Measurements from ENCODE around the gene PROSER3.

The PROSER3 gene

GRCh38 chr19:35777086-35777841 lies 19.3 kb downstream of the PROSER3 start:
- no peak for DNase-seq (ENCODE audit: low read depth)

GRCh38 chr19:35777961-35778360 lies 20.0 kb downstream of the PROSER3 start:
- no peak for DNase-seq (ENCODE audit: low read depth)

- no peak for DNase-seq (ENCODE audit: low read depth)
Observed at GRCh38 chr19:35779033-35779432, 21.1 kb downstream of the PROSER3 start.

- no peak for DNase-seq (ENCODE audit: low read depth)
Observed at GRCh38 chr19:35780058-35780457, 22.1 kb downstream of the PROSER3 start.

GRCh38 chr19:35780717-35781116 lies 22.7 kb downstream of the PROSER3 start:
- DNase-seq (ENCODE audit: low read depth), result no peak

- no peak for DNase-seq (ENCODE audit: low read depth)
Observed at GRCh38 chr19:35781650-35782049, 23.7 kb downstream of the PROSER3 start.

- DNase-seq (ENCODE audit: low read depth), result no peak
Observed at GRCh38 chr19:35782589-35782988, 24.6 kb downstream of the PROSER3 start.

GRCh38 chr19:35783469-35784434 lies 25.8 kb downstream of the PROSER3 start:
- no peak for DNase-seq (ENCODE audit: low read depth)

- DNase-seq (ENCODE audit: low read depth), result no peak
Observed at GRCh38 chr19:35784503-35785338, 26.7 kb downstream of the PROSER3 start.

GRCh38 chr19:35785339-35785627 lies 27.3 kb downstream of the PROSER3 start:
- no peak for DNase-seq (ENCODE audit: low read depth)

GRCh38 chr19:35786299-35787160 lies 28.6 kb downstream of the PROSER3 start:
- no peak for DNase-seq (ENCODE audit: low read depth)

- DNase-seq (ENCODE audit: low read depth), result no peak
Observed at GRCh38 chr19:35787227-35787799, 29.3 kb downstream of the PROSER3 start.

GRCh38 chr19:35788205-35788960 lies 30.4 kb downstream of the PROSER3 start:
- no peak for DNase-seq (ENCODE audit: low read depth)

- DNase-seq (ENCODE audit: low read depth), result no peak
Observed at GRCh38 chr19:35789195-35789977, 31.4 kb downstream of the PROSER3 start.

- no peak for DNase-seq (ENCODE audit: low read depth)
Observed at GRCh38 chr19:35789978-35790944, 32.3 kb downstream of the PROSER3 start.

- DNase-seq (ENCODE audit: low read depth), result no peak
Observed at GRCh38 chr19:35790981-35791813, 33.2 kb downstream of the PROSER3 start.

- DNase-seq (ENCODE audit: low read depth), result no peak
Observed at GRCh38 chr19:35791814-35792279, 33.9 kb downstream of the PROSER3 start.
